Spleen (tissue), 7 donors: Measurements from ENCODE around the gene PTPRG.

Experiments used
- CTCF ChIP-seq, 11 experiments: fragments of 200-600 bp in 7 of 11; fragments of 450-650 bp in 4 of 11; sonication (generic) in 4 of 11; IDR thresholded peaks in 8 of 11; conservative IDR thresholded peaks in 3 of 11; 1 replicate in 7 of 11; 2 replicates in 4 of 11; pipeline versions ENCODE4 v1.4.0 to v1.8.0; 2016 to 2021; ENCODE audit warnings: antibody characterized with exemption in 11 of 11, inconsistent platforms in 4 of 11, mild to moderate bottlenecking in 1 of 11
- POLR2A ChIP-seq, 3 donors: fragments of 450-650 bp; IDR thresholded peaks; one replicate each; pipeline ENCODE4 v1.5.1; 2017; ENCODE audit warnings: antibody characterized with exemption in 3 of 3, mild to moderate bottlenecking in 1 of 3
- donor health status: DM: no; HTN: no; CAD: no; lungs with moderate emphysema.
- donor health status: DM: no; HTN: no; CAD: no.
- donor health status: DM: no; HTN: no; CAD: no.

- TF ChIP-seq CTCF (IDR thresholded peaks at IDR 0.05 in 8 of 11, conservative IDR thresholded peaks at IDR 0.05 in 3 of 11) (no peak), POLR2A (IDR thresholded peaks at IDR 0.05) (no peak)
These were observed 103.8 kb downstream of the PTPRG start for GRCh38 chr3:61665121-61665520.
